ENCODE data around the gene APLP2.

The APLP2 gene

GRCh38 chr11:130094614-130095013 lies 24.9 kb downstream of the APLP2 start:
- peak in 1 of 2 donors; percentile 49 for DNase-seq (ENCODE audit: low read depth in 2 of 2)
- no peak for TF ChIP-seq CTCF (IDR thresholded peaks at IDR 0.05; ENCODE audit: low read depth, low read length)
- H3K4me3 ChIP-seq (replicated peaks in 1 of 2; ENCODE audit: low read depth in 2 of 2, low read length in 2 of 2), result no peak overlapping the region

- no peak for DNase-seq (ENCODE audit: low read depth in 2 of 2)
These were observed 25.6 kb downstream of the APLP2 start for GRCh38 chr11:130095326-130095725.

GRCh38 chr11:130096042-130096441 lies 26.3 kb downstream of the APLP2 start:
- no peak for TF ChIP-seq CTCF (IDR thresholded peaks at IDR 0.05; ENCODE audit: low read depth, low read length)
- no peak overlapping the region for H3K4me3 ChIP-seq (replicated peaks in 1 of 2; ENCODE audit: low read depth in 2 of 2, low read length in 2 of 2)
- DNase-seq (ENCODE audit: low read depth in 2 of 2), result no peak

More at GRCh38 chr11:130095326-130095725, 25.6 kb downstream of the APLP2 start:
- no peak overlapping the region for H3K4me3 ChIP-seq (replicated peaks in 1 of 2; ENCODE audit: low read depth in 2 of 2, low read length in 2 of 2)
- no peak for TF ChIP-seq CTCF (IDR thresholded peaks at IDR 0.05; ENCODE audit: low read depth, low read length)

GRCh38 chr11:130096823-130097222 lies 27.1 kb downstream of the APLP2 start:
- no peak overlapping the region for H3K4me3 ChIP-seq (replicated peaks in 1 of 2; ENCODE audit: low read depth in 2 of 2, low read length in 2 of 2)
- DNase-seq (ENCODE audit: low read depth in 2 of 2), result no peak
- TF ChIP-seq CTCF (IDR thresholded peaks at IDR 0.05; ENCODE audit: low read depth, low read length), result no peak

GRCh38 chr11:130097285-130097684 lies 27.6 kb downstream of the APLP2 start:
- H3K4me3 ChIP-seq (replicated peaks in 1 of 2; ENCODE audit: low read depth in 2 of 2, low read length in 2 of 2), result no peak overlapping the region
- TF ChIP-seq CTCF (IDR thresholded peaks at IDR 0.05; ENCODE audit: low read depth, low read length), result no peak
- no peak for DNase-seq (ENCODE audit: low read depth in 2 of 2)

GRCh38 chr11:130099356-130099755 lies 29.7 kb downstream of the APLP2 start:
- DNase-seq (ENCODE audit: low read depth in 2 of 2), result peak in 1 of 2 donors; percentile 39
- no peak overlapping the region for H3K4me3 ChIP-seq (replicated peaks in 1 of 2; ENCODE audit: low read depth in 2 of 2, low read length in 2 of 2)
- no peak for TF ChIP-seq CTCF (IDR thresholded peaks at IDR 0.05; ENCODE audit: low read depth, low read length)

- no peak overlapping the region for H3K4me3 ChIP-seq (replicated peaks in 1 of 2; ENCODE audit: low read depth in 2 of 2, low read length in 2 of 2)
- DNase-seq (ENCODE audit: low read depth in 2 of 2), result no peak
- no peak for TF ChIP-seq CTCF (IDR thresholded peaks at IDR 0.05; ENCODE audit: low read depth, low read length)
These were observed 30.8 kb downstream of the APLP2 start for GRCh38 chr11:130100381-130101095.

All from cardiac fibroblast (primary cell).